Peyer's patch (tissue), 4 donors: Measurements from ENCODE around the gene MED6.

Experiments used
- CTCF ChIP-seq, 6 experiments: fragments of 450-650 bp in 4 of 6; fragments of 200-600 bp in 2 of 6; sonication (generic) in 1 of 6; IDR thresholded peaks; one replicate each; pipeline ENCODE4 v1.5.1; 2017 to 2019; ENCODE audit warnings: antibody characterized with exemption in 6 of 6, mild to moderate bottlenecking in 3 of 6, moderate library complexity in 1 of 6
- POLR2A ChIP-seq, 2 donors: fragments of 450-650 bp; IDR thresholded peaks; one replicate each; pipeline ENCODE4 v1.5.1; 2017; ENCODE audit warnings: antibody characterized with exemption in 2 of 2, mild to moderate bottlenecking in 2 of 2, moderate library complexity in 2 of 2

DNA sequence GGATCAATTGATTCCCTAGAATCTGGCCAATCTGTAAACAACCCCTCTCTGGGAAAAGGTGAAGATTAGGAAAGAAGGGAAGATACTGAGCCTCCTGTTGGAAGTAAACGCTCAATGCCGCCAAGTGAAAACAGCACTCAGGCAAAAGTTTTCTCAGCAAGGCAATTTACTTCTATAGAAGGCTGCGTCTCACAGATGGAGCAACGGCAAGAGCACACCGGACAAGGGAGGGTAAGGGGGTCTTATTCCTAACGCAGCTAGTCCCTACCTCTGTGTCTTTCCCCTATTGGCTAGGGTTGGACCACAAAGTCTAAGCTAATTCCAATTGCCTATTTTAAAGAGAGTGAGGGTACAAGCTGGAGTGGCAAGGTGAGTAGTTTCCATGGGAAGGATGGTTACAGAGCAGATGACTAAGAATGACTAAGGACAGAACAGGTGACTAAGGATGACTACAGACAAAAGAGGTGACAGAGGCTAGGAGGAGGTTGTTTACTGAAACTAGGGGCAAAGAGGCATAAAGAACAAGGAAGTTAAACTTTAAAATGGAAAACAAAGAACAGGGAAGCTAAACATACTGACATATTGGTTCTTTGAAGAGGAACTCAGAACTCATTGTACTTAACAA is 35.6 kb upstream of the MED6 start:
- TF ChIP-seq CTCF (IDR thresholded peaks at IDR 0.05), result no peak
- TF ChIP-seq POLR2A (IDR thresholded peaks at IDR 0.05), result no peak
